ENCODE data around the gene REXO5. TPM values are rescaled to one million over a fixed set of nuclear protein-coding genes. Genes with fewer than 3 reads are reported as not detected.

REXO5 gene
- total and polyA plus RNA-seq, 2 donors (not counting 3 experiments of a cell fraction or from before 2014, with no cell fraction given), result 2.3 to 11.5 TPM

DNA sequence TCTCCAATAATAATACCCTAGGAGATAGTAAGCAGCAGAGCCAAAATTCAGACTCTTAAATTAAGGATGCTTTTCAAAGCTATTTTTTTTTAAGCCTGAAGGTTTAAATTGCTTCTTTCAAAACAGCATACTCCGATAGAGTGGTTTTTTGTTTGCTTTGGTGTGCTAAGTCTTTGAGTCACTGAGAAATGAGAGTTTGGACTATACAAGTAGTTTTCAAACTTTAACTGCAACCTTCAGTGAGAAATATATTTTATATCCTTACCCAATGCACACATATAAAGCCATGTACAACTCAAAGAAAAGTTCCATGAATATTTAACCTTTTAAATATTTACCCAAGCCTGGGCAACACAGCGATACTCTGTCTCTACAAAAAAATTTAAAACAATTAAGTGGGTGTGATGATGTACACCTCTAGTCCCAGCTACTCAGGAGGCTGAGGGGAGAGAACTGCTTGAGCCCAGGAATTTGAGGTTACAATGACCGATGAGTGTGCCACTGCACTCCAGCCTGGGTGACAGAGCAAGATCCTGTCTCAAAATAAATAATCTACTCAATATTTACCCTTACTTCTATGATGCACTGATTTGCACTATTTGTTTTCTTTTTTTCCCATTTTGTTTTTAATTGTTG, 74.7 kb downstream of the REXO5 start:
- Histone ChIP-seq H4K20me1 (replicated peaks; ENCODE audit: control insufficient read depth, extremely low read depth, insufficient read depth, low read length) (peaks cover 7% of the 10 kb centered on the region), H3K27me3 (ENCODE audit: control insufficient read depth in 2 of 2, insufficient read depth in 2 of 2, low read length in 2 of 2) (no peaks in the 10 kb centered on the region), H3K4me2 (ENCODE audit: insufficient read depth, low read length) (no peak overlapping the region), H3K9ac (replicated peaks; ENCODE audit: extremely low read depth, insufficient read depth, low read length) (no peak overlapping the region), H3K9me3 (replicated peaks; ENCODE audit: control insufficient read depth, insufficient read depth, low read length) (no peaks in the 10 kb centered on the region), H3K4me3 (replicated peaks in 1 of 3; ENCODE audit: insufficient read depth in 1 of 3, low read depth in 1 of 3, low read length in 3 of 3) (no peak overlapping the region), H3K4me1 (ENCODE audit: control insufficient read depth, extremely low read depth, insufficient read depth, low read length) (peaks cover 24% of the 10 kb centered on the region), H3K79me2 (ENCODE audit: control insufficient read depth, insufficient read depth, low read length) (peaks cover 91% of the 10 kb centered on the region), H3K36me3 (ENCODE audit: control insufficient read depth in 2 of 2, extremely low read depth in 1 of 2, insufficient read depth in 2 of 2, low read length in 2 of 2) (peaks cover 2 to 7% of the 10 kb centered on the region in 2 experiments), H3K9me1 (replicated peaks; ENCODE audit: control insufficient read depth, extremely low read depth, insufficient read depth, low read length) (no peaks in the 10 kb centered on the region), H3K27ac (ENCODE audit: insufficient read depth, low read depth, low read length) (no peak overlapping the region), H2AFZ (ENCODE audit: low read depth, low read length) (no peak overlapping the region)
- no TSS peak for BruUV-seq (replicated peaks)
- ChIA-PET CTCF (interaction anchor here (1.6 kb wide), 1 partner anchor 31 kb away, joined by 5 read pairs; no protein-coding TSS in a partner anchor), POLR2A (no interaction called here)
- TF ChIP-seq, protein P1, sequence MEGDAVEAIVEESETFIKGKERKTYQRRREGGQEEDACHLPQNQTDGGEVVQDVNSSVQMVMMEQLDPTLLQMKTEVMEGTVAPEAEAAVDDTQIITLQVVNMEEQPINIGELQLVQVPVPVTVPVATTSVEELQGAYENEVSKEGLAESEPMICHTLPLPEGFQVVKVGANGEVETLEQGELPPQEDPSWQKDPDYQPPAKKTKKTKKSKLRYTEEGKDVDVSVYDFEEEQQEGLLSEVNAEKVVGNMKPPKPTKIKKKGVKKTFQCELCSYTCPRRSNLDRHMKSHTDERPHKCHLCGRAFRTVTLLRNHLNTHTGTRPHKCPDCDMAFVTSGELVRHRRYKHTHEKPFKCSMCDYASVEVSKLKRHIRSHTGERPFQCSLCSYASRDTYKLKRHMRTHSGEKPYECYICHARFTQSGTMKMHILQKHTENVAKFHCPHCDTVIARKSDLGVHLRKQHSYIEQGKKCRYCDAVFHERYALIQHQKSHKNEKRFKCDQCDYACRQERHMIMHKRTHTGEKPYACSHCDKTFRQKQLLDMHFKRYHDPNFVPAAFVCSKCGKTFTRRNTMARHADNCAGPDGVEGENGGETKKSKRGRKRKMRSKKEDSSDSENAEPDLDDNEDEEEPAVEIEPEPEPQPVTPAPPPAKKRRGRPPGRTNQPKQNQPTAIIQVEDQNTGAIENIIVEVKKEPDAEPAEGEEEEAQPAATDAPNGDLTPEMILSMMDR (IDR thresholded peaks at IDR 0.05; ENCODE audit: extremely low read depth in 1 of 2, insufficient read depth in 1 of 2, low read depth in 1 of 2, low read length in 2 of 2), result no peak
- no peak for TF ChIP-seq GATA2 (IDR thresholded peaks at IDR 0.05; ENCODE audit: insufficient read depth, insufficient read length, low read depth, low read length)
- TF ChIP-seq JUN (IDR thresholded peaks at IDR 0.05; ENCODE audit: borderline replicate concordance, insufficient read depth, insufficient read length, low read depth), result no peak
- TF ChIP-seq EZH2 (IDR thresholded peaks at IDR 0.05; ENCODE audit: borderline replicate concordance, low read depth, low read length, severe bottlenecking), result no peak
- TF ChIP-seq MYC (IDR thresholded peaks at IDR 0.05; ENCODE audit: low read depth, low read length), result no peak
- TF ChIP-seq, protein P2, sequence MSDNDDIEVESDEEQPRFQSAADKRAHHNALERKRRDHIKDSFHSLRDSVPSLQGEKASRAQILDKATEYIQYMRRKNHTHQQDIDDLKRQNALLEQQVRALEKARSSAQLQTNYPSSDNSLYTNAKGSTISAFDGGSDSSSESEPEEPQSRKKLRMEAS (IDR thresholded peaks at IDR 0.05; ENCODE audit: insufficient read depth, insufficient read length), result no peak
- DNase-seq (ENCODE audit: low read depth, low spot score), result no peak
- intact Hi-C loops (cut with micrococcal nuclease) (no loop called here), dilution Hi-C loops (cut with MboI; ENCODE audit: extremely low pct_ligation_motif_present, low sequenced_read_pairs) (no loop called here)
- FAIRE-seq, result no peak

Data from endothelial cell of umbilical vein (primary cell).